HL-60/S4 treated with retinoic acid at 250 ng/mL for 4 days and 3 days (cell line): ENCODE measurements around the gene ZDHHC14.

ENCODE experiments used
- in situ Hi-C: fragments of 300-500 bp; cut with MboI; formaldehyde crosslinking; loops from 2 replicates; pipeline ENCODE4 v1.7.0; 2022; ENCODE audit warnings: low sequenced_read_pairs

The ZDHHC14 gene

GRCh38 chr6:157513619-157514485 is 132.9 kb downstream of the ZDHHC14 start:
- in situ Hi-C loops = no loop called here

DNA sequence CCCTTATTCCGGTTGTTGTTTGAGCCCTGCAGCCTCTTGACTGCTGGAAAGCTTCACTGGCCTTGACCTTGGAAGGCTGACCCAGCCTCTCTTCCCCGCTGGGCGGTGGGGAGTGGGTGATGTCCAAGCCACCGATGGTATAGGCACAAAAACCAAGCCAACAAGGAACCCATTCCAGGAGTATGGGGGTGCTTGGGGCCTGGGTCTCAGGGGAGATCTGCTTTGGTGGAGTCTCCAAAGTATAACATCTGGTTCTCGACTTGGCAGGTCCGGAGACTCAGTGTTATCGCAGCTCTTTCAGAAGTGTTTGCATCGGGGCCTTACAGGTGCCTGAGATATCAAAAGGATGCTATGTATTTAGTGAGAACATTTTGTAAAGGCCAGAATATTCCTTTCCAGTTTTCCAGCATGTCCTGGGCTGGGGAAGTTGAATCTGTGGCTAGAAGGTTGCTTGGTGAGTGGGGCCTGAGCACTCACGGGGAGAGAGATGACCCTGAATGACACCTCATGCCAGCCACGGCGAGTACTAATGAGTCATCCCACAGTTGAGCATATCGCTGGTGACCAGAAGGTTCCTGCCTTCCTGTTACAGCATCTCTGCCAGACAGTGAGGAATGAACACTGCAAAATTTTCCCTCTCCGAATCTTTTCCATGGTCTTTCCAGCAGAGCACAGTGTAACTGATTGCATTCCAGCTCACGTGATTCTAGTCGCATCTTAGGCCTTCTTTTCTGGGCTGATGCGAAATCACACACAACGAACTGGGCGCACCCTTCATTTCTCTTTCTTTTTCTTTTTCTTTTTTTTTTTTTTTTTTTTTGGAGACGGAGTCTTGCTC is 133.9 kb downstream of the ZDHHC14 start:
- in situ Hi-C loops = no loop called here

DNA sequence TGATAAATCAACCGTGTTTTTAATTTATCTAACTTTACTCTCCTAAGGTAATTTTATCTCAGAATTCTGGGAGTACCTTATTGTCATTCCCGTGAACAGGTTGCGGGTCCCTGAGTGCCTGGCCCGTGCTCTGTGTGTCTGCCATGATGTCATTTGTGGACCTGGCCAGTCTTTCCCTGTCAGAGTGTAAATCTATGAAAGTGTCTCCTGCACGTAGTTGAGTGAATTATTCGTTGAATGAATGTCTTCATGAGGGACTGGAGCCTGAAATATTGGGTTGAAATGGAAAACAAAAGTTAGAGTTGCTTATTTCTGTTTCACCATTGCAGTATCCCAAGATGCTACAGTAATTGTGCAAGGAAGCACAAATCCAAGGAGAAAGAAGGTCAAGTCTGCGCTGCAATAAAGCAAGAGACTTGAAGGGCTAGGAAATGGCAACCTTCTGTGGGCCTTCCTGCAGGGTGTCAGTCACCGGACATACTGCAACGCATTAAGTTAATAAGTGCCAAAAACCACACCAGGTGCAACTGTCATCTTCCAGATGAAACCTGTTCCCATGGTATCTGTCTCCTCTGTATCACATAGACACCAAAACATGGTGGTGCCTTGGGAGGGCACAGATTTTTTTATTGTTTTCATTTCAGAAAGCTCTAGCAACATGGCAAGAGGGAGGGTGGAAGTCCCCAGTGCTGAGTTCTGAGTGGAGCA is 135.5 kb downstream of the ZDHHC14 start:
- in situ Hi-C loops = no loop called here

- in situ Hi-C loops = no loop called here
Observed at GRCh38 chr6:157517601-157518359, 136.8 kb downstream of the ZDHHC14 start.

DNA sequence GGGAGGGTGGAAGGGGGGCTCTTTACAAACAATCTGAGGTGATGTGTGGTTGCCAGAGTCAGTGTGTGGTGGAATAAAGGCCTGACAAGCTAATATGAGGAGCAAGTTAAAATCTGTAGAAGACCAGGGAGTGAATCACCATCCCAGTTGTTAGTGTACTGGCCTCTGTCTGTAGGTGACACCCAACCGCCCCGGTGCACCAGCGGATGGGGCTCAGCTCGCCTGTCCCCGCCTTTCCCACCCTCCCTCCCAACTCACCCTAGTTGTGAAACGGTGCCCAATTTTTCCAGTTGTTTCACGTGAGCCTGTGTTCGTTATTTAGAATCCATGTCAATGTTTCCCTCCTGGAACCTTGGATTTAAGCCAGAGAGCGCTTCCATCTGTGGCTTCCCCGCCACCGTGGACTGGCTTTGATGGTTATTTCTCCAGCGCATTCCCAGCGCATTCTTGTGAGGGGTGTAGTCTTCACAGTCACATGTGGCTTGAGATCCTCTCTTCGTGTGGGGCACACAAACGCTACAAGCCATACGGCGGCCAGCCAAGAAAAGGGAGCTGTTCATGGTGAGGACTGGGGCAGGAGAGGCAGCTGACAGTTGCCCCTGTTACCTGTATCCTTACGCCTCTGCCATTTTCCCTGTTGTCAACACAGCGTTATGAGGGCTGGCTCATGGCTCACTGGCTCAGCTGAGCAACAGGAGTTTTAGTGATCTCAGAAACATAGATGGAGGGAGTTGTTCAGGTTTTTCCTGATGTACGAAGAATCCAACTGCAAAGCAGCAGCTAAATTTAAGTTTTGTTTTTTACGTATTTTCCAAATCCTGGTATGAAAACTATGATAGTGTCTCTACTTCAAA is 137.6 kb downstream of the ZDHHC14 start:
- in situ Hi-C loops = no loop called here

GRCh38 chr6:157519255-157520116 is 138.5 kb downstream of the ZDHHC14 start:
- in situ Hi-C loops = no loop called here

GRCh38 chr6:157520117-157520406 is 139.1 kb downstream of the ZDHHC14 start:
- in situ Hi-C loops = no loop called here

- in situ Hi-C loops = no loop called here
Observed at GRCh38 chr6:157520596-157521361, 139.8 kb downstream of the ZDHHC14 start.

- in situ Hi-C loops = no loop called here
Observed at GRCh38 chr6:157521362-157522335, 140.7 kb downstream of the ZDHHC14 start.

DNA sequence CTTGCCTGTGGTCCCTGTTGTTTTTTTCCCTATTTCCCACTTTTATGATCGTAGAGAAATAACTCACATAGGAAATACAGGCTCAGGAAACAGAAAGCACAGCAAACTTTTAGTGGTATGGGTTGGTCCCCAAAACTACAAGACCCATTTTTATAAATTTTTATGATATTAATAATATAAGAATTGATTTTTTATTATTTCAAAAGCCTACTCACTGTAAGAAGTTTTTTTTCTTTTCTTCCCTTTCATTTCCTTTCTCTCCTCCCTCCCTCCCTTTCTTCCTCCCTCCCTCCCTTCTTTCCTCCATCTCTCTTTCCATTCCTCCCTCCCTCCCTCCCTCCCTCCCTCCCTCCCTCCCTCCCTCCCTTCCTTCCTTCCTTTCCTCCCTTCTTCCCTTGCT is 141.5 kb downstream of the ZDHHC14 start:
- in situ Hi-C loops = no loop called here

- in situ Hi-C loops = no loop called here
Observed at GRCh38 chr6:157524735-157525134, 143.7 kb downstream of the ZDHHC14 start.

DNA sequence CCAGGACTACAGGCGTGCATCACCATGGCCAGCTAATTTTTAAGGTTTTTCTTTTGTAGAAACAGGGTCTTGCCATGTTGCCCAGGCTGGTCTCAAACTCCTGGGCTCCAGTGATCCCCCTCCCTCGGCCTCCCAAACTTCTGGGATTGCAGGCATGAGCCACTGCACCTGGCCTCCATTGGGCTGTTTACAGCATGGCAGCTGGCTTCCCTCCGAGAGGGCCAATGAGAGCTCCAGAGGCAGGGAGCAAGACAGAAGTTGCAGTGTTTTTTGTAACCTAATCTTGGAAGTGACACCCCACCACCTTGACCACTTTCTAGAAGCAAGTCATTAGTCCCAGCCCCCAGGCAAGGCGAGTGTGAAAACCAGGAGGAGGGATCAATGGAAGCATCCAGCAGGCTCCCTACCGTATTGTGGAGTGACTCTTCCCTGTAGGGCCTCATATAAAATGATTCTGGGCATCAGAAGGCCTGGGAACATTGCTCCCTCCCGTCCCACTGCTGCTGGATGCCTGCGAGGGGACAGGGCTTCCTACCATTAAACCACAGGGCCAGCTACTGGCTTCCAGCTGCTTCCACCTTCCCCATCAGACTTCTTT is 144.4 kb downstream of the ZDHHC14 start:
- in situ Hi-C loops = no loop called here

- in situ Hi-C loops = no loop called here
Observed at GRCh38 chr6:157525918-157526425, 145.0 kb downstream of the ZDHHC14 start.

GRCh38 chr6:157527471-157527907 is 146.5 kb downstream of the ZDHHC14 start:
- in situ Hi-C loops = no loop called here

DNA sequence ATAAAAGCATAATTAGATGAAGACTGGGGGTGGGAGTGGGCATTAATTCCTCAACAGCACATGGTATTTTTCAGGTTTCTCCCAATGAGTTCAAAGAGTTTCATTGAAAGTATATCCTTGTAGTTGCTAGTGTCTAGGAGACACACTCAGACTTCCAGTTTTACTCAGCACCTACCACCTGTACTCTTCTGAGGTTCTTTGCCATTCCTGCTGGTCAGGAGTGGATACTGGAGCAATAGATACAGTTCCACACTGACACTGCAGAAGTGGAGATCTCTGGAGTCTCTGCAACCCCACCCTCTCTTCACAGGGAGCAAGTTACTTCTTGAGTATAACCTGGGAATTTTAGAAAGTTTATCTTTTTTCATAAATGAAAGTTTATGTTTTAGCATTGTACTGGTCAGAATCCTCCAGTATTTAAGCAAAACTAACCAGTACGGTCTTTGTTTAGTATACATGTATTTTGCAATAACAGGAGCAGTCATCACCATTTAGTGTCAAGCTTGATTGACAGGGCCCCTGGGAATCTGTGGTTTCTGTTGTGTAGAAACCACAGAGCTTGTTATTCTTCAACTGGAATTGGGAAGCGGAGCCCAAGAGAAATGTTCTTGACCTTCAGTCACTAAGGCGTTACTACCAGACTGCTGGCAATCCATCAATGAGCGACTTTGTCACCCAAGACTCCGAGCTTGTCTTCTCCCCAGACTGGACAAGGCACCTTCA is 148.1 kb downstream of the ZDHHC14 start:
- in situ Hi-C loops = no loop called here

- in situ Hi-C loops = no loop called here
Observed at GRCh38 chr6:157529654-157530039, 148.7 kb downstream of the ZDHHC14 start.
